H1 (cell line): ENCODE data around the gene SMARCA4.

Experiments
- PHF8 ChIP-seq: fragments of 200-600 bp; sonication (generic); conservative IDR thresholded peaks from 2 replicates; pipeline ENCODE4 v1.7.1; 2012; ENCODE audit warnings: low read depth, mild to moderate bottlenecking, inconsistent platforms, low read length, moderate library complexity
- POLR2A ChIP-seq, 2 experiments: IDR thresholded peaks; 1 replicate in 1 of 2; 2 replicates in 1 of 2; pipeline ENCODE4 v1.6.1; 2011; ENCODE audit warnings: low read depth in 2 of 2, low read length in 2 of 2, mild to moderate bottlenecking in 2 of 2; ENCODE audit errors: control extremely low read depth in 1 of 2
- POLR2AphosphoS5 ChIP-seq: IDR thresholded peaks from 2 replicates; pipeline ENCODE4 v1.6.1; 2011; ENCODE audit warnings: low read depth, low read length
- TF ChIP-seq, protein P1 (sequence below), 3 experiments: IDR thresholded peaks; 1 replicate in 2 of 3; 2 replicates in 1 of 3; pipeline versions ENCODE4 v1.5.1 to v1.6.1; 2011; ENCODE audit warnings: low read length in 3 of 3, mild to moderate bottlenecking in 3 of 3, inconsistent platforms in 2 of 3, low read depth in 1 of 3, moderate library complexity in 1 of 3; ENCODE audit not compliant: insufficient read depth in 1 of 3; ENCODE audit errors: control extremely low read depth in 1 of 3
- TF ChIP-seq, protein P2 (sequence below): IDR thresholded peaks from 2 replicates; pipeline ENCODE4 v1.6.1; 2011; ENCODE audit warnings: low read length, improper control_type of control experiment

DNA sequence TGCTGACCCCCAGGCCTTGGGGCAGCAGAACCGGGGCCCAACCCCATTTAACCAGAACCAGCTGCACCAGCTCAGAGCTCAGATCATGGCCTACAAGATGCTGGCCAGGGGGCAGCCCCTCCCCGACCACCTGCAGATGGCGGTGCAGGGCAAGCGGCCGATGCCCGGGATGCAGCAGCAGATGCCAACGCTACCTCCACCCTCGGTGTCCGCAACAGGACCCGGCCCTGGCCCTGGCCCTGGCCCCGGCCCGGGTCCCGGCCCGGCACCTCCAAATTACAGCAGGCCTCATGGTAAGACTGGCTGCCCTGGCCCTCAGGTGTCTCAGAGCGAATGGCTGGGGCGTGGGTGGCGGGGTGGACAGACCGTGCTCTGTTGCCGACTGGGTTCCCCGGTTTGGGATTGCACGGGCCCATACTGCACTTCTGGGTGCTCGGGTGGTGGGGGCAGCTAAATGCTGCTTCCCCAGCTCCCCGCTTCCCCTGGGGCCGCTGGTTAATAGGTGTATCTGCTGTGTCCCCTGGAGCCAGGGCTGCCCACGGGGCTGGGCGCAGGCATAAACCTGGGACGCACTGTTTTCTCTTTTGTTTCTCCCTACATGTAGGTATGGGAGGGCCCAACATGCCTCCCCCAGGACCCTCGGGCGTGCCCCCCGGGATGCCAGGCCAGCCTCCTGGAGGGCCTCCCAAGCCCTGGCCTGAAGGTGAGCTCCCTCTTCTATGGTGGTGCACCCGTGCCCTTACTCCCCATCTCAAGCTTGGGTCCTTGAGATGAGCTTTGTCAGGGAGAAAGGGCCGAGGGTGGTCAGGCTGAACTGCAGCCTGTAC is 25.7 kb downstream of the SMARCA4 start:
- TF ChIP-seq, protein P1, sequence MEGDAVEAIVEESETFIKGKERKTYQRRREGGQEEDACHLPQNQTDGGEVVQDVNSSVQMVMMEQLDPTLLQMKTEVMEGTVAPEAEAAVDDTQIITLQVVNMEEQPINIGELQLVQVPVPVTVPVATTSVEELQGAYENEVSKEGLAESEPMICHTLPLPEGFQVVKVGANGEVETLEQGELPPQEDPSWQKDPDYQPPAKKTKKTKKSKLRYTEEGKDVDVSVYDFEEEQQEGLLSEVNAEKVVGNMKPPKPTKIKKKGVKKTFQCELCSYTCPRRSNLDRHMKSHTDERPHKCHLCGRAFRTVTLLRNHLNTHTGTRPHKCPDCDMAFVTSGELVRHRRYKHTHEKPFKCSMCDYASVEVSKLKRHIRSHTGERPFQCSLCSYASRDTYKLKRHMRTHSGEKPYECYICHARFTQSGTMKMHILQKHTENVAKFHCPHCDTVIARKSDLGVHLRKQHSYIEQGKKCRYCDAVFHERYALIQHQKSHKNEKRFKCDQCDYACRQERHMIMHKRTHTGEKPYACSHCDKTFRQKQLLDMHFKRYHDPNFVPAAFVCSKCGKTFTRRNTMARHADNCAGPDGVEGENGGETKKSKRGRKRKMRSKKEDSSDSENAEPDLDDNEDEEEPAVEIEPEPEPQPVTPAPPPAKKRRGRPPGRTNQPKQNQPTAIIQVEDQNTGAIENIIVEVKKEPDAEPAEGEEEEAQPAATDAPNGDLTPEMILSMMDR (IDR thresholded peaks at IDR 0.05; ENCODE audit: control extremely low read depth in 1 of 3, insufficient read depth in 1 of 3, low read depth in 1 of 3, low read length in 3 of 3), result no peak
- TF ChIP-seq POLR2A (IDR thresholded peaks at IDR 0.05; ENCODE audit: control extremely low read depth in 1 of 2, low read depth in 2 of 2, low read length in 2 of 2), result no peak
- TF ChIP-seq PHF8, result no peak
- TF ChIP-seq, protein P2, sequence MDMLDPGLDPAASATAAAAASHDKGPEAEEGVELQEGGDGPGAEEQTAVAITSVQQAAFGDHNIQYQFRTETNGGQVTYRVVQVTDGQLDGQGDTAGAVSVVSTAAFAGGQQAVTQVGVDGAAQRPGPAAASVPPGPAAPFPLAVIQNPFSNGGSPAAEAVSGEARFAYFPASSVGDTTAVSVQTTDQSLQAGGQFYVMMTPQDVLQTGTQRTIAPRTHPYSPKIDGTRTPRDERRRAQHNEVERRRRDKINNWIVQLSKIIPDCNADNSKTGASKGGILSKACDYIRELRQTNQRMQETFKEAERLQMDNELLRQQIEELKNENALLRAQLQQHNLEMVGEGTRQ, result no peak
- no peak for TF ChIP-seq POLR2AphosphoS5
